GM23338 (cell line): ENCODE results near the gene UQCRC2. TPM values are rescaled to one million over a fixed set of nuclear protein-coding genes. Genes with fewer than 3 reads are reported as not detected.

Experiments
- ATAC-seq: fragments of 200-7000 bp; cut with Tn5 transposase; 3 replicates; pipeline ENCODE4 v1.9.1; 2020
- DNase-seq: peaks from one replicate; pipeline ENCODE4 v3.0.0-alpha.2; 2015; ENCODE audit warnings: low spot score
- H2AFZ ChIP-seq: fragments of 200-600 bp; sonication (generic); 2 replicates; pipeline ENCODE4 v1.8.0; 2016; ENCODE audit warnings: antibody characterized with exemption, mild to moderate bottlenecking, moderate library complexity
- H3F3A ChIP-seq: fragments of 200-600 bp; sonication (generic); replicated peaks from 2 replicates; pipeline ENCODE4 v1.8.0; 2017; ENCODE audit warnings: antibody characterized with exemption, mixed run types, low read depth
- H3K27ac ChIP-seq: fragments of 200-600 bp; sonication (generic); 2 replicates; pipeline ENCODE4 v1.6.1; 2016; ENCODE audit warnings: low read depth
- H3K27me3 ChIP-seq: fragments of 200-600 bp; sonication (generic); 2 replicates; pipeline ENCODE4 v1.8.0; 2016; ENCODE audit warnings: mild to moderate bottlenecking, mixed run types, moderate library complexity; ENCODE audit not compliant: insufficient read depth
- H3K36me3 ChIP-seq: fragments of 200-600 bp; sonication (generic); 2 replicates; pipeline ENCODE4 v1.8.0; 2016; ENCODE audit warnings: mild to moderate bottlenecking; ENCODE audit not compliant: insufficient read depth
- H3K4me1 ChIP-seq: fragments of 200-600 bp; sonication (generic); 2 replicates; pipeline ENCODE4 v1.8.0; 2016; ENCODE audit warnings: mild to moderate bottlenecking, moderate library complexity; ENCODE audit not compliant: insufficient read depth
- H3K4me2 ChIP-seq: fragments of 200-600 bp; sonication (generic); 2 replicates; pipeline ENCODE4 v1.7.1; 2017; ENCODE audit warnings: mixed run types
- H3K4me3 ChIP-seq: fragments of 200-600 bp; sonication (generic); 2 replicates; pipeline ENCODE4 v1.6.1; 2016; ENCODE audit warnings: mixed run types
- H3K79me2 ChIP-seq: fragments of 200-600 bp; sonication (generic); replicated peaks from 2 replicates; pipeline ENCODE4 v1.8.0; 2017; ENCODE audit warnings: mild to moderate bottlenecking; ENCODE audit not compliant: insufficient read depth
- H3K9me2 ChIP-seq: fragments of 200-600 bp; sonication (generic); 2 replicates; pipeline ENCODE4 v1.8.0; 2017; ENCODE audit not compliant: insufficient read depth
- H4K20me1 ChIP-seq: fragments of 200-600 bp; sonication (generic); replicated peaks from 2 replicates; pipeline ENCODE4 v1.8.0; 2017; ENCODE audit warnings: mild to moderate bottlenecking; ENCODE audit not compliant: insufficient read depth
- H3K27ac Mint-ChIP-seq: 2 replicates; pipeline ENCODE4 v1.8.0; 2020; ENCODE audit warnings: inconsistent platforms, mild to moderate bottlenecking, moderate library complexity, mixed read lengths
- H3K27me3 Mint-ChIP-seq: 3 replicates; pipeline ENCODE4 v1.8.0; 2022; ENCODE audit warnings: low read depth, mild to moderate bottlenecking, moderate library complexity, mixed read lengths, inconsistent platforms; ENCODE audit not compliant: insufficient read depth, poor library complexity
- H3K36me3 Mint-ChIP-seq: 3 replicates; pipeline ENCODE4 v1.8.0; 2021; ENCODE audit warnings: low read depth, mild to moderate bottlenecking, inconsistent platforms, moderate library complexity, mixed read lengths
- H3K4me1 Mint-ChIP-seq: 3 replicates; pipeline ENCODE4 v1.8.0; 2020; ENCODE audit warnings: mild to moderate bottlenecking, inconsistent platforms, mixed read lengths
- H3K4me3 Mint-ChIP-seq: 3 replicates; pipeline ENCODE4 v1.8.0; 2021; ENCODE audit warnings: moderate library complexity, mild to moderate bottlenecking, inconsistent platforms, mixed read lengths
- H3K9me3 Mint-ChIP-seq: 3 replicates; pipeline ENCODE4 v1.8.0; 2020; ENCODE audit warnings: moderate library complexity, mild to moderate bottlenecking, inconsistent platforms, mixed read lengths
- CREB1 ChIP-seq: fragments of 250-450 bp; sonication (Bioruptor Pico); IDR thresholded peaks from 2 replicates; pipeline ENCODE4 v1.5.0; 2020; ENCODE audit warnings: low read depth, mild to moderate bottlenecking, moderate library complexity
- EZH2phosphoT487 ChIP-seq: fragments of 200-600 bp; sonication (generic); IDR thresholded peaks from one replicate; pipeline ENCODE4 v1.8.1; 2018; ENCODE audit warnings: antibody characterized with exemption; ENCODE audit not compliant: unreplicated experiment
- JUNB ChIP-seq: IDR thresholded peaks from one replicate; pipeline ENCODE4 v1.6.1; 2016; ENCODE audit warnings: antibody characterized with exemption; ENCODE audit not compliant: unreplicated experiment
- POLR2AphosphoS5 ChIP-seq: IDR thresholded peaks from 2 replicates; pipeline ENCODE4 v1.6.1; 2016; ENCODE audit warnings: antibody characterized with exemption, low read depth
- REST ChIP-seq: IDR thresholded peaks from one replicate; pipeline ENCODE4 v1.6.1; 2018; ENCODE audit warnings: antibody characterized with exemption; ENCODE audit not compliant: unreplicated experiment
- STAT1 ChIP-seq: IDR thresholded peaks from one replicate; pipeline ENCODE4 v1.6.1; 2016; ENCODE audit warnings: antibody characterized with exemption; ENCODE audit not compliant: unreplicated experiment
- ZNF114 ChIP-seq: fragments of 250-450 bp; sonication (Bioruptor Pico); IDR thresholded peaks from 2 replicates; pipeline ENCODE4 v1.5.0; 2020; ENCODE audit warnings: mild to moderate bottlenecking, moderate library complexity
- ZNF331 ChIP-seq: fragments of 250-450 bp; sonication (Bioruptor Pico); IDR thresholded peaks from 2 replicates; pipeline ENCODE4 v1.5.0; 2020; ENCODE audit warnings: low read depth, mild to moderate bottlenecking, moderate library complexity
- polyA plus RNA-seq: library from polyadenylated mRNA; unstranded; fragments of >200 nt; fragmentation: Nextera tagmentation; extraction: Ambion mirVana; gene quantifications from 2 replicates; pipeline ENCODE4 v1.2.1, GENCODE V29; 2016
- total RNA-seq: library from RNA; depleted of rRNA; stranded (reverse); fragments of >200 nt; shearing (Covaris generic); gene quantifications from 2 replicates; pipeline ENCODE4 v1.2.3, GENCODE V29; 2014
- TF ChIP-seq, protein P1 (sequence below): fragments of 250-450 bp; sonication (Bioruptor Pico); IDR thresholded peaks from 2 replicates; pipeline ENCODE4 v1.5.0; 2020; ENCODE audit warnings: mild to moderate bottlenecking, moderate library complexity

The UQCRC2 gene
- total and polyA plus RNA-seq, 2 experiments from 2014 or later = 88.0 to 122 TPM

DNA sequence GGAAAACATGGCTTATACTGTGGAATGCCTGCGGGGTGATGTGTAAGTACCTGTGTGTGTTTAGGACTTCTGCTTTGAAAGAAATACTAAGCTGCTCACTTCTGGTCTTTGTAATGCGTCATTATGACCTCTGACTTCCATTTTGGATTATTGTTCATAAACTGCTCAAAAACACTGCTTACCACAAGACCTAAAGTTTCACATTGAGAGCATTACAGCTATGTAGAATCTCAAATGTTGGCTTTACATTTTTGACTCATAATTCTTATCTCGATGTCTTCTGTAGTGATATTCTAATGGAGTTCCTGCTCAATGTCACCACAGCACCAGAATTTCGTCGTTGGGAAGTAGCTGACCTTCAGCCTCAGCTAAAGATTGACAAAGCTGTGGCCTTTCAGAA, 9.3 kb downstream of the UQCRC2 start:
- H3F3A ChIP-seq = no peaks in the 10 kb centered on the region
- Mint-ChIP-seq H3K27ac (no peak overlapping the region), H3K9me3 (no peaks in the 10 kb centered on the region), H3K4me3 (no peak overlapping the region), H3K27me3 (no peaks in the 10 kb centered on the region), H3K36me3 (peaks cover 85% of the 10 kb centered on the region), H3K4me1 (no peaks in the 10 kb centered on the region)
- no peak overlapping the region for H3K27ac ChIP-seq
- H3K36me3 ChIP-seq = peaks cover 84% of the 10 kb centered on the region
- H4K20me1 ChIP-seq = peaks cover 5% of the 10 kb centered on the region; the same call in 1 of the 2 replicates
- DNase-seq (no peak), ATAC-seq (no peak)
- H3K79me2 ChIP-seq = no peaks in the 10 kb centered on the region
- TF ChIP-seq ZNF331 (CRISPR knock-in tag) (no peak), POLR2AphosphoS5 (no peak), CREB1 (no peak), EZH2phosphoT487 (no peak), JUNB (no peak), STAT1 (no peak), REST (no peak), ZNF114 (CRISPR knock-in tag) (no peak)
- TF ChIP-seq, protein P1, sequence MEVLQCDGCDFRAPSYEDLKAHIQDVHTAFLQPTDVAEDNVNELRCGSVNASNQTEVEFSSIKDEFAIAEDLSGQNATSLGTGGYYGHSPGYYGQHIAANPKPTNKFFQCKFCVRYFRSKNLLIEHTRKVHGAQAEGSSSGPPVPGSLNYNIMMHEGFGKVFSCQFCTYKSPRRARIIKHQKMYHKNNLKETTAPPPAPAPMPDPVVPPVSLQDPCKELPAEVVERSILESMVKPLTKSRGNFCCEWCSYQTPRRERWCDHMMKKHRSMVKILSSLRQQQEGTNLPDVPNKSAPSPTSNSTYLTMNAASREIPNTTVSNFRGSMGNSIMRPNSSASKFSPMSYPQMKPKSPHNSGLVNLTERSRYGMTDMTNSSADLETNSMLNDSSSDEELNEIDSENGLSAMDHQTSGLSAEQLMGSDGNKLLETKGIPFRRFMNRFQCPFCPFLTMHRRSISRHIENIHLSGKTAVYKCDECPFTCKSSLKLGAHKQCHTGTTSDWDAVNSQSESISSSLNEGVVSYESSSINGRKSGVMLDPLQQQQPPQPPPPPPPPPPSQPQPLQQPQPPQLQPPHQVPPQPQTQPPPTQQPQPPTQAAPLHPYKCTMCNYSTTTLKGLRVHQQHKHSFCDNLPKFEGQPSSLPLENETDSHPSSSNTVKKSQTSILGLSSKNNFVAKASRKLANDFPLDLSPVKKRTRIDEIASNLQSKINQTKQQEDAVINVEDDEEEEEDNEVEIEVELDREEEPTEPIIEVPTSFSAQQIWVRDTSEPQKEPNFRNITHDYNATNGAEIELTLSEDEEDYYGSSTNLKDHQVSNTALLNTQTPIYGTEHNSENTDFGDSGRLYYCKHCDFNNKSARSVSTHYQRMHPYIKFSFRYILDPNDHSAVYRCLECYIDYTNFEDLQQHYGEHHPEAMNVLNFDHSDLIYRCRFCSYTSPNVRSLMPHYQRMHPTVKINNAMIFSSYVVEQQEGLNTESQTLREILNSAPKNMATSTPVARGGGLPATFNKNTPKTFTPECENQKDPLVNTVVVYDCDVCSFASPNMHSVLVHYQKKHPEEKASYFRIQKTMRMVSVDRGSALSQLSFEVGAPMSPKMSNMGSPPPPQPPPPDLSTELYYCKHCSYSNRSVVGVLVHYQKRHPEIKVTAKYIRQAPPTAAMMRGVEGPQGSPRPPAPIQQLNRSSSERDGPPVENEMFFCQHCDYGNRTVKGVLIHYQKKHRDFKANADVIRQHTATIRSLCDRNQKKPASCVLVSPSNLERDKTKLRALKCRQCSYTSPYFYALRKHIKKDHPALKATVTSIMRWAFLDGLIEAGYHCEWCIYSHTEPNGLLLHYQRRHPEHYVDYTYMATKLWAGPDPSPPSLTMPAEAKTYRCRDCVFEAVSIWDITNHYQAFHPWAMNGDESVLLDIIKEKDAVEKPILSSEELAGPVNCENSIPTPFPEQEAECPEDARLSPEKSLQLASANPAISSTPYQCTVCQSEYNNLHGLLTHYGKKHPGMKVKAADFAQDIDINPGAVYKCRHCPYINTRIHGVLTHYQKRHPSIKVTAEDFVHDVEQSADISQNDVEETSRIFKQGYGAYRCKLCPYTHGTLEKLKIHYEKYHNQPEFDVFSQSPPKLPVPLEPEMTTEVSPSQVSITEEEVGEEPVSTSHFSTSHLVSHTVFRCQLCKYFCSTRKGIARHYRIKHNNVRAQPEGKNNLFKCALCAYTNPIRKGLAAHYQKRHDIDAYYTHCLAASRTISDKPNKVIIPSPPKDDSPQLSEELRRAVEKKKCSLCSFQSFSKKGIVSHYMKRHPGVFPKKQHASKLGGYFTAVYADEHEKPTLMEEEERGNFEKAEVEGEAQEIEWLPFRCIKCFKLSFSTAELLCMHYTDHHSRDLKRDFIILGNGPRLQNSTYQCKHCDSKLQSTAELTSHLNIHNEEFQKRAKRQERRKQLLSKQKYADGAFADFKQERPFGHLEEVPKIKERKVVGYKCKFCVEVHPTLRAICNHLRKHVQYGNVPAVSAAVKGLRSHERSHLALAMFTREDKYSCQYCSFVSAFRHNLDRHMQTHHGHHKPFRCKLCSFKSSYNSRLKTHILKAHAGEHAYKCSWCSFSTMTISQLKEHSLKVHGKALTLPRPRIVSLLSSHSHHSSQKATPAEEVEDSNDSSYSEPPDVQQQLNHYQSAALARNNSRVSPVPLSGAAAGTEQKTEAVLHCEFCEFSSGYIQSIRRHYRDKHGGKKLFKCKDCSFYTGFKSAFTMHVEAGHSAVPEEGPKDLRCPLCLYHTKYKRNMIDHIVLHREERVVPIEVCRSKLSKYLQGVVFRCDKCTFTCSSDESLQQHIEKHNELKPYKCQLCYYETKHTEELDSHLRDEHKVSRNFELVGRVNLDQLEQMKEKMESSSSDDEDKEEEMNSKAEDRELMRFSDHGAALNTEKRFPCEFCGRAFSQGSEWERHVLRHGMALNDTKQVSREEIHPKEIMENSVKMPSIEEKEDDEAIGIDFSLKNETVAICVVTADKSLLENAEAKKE (CRISPR knock-in tag) = no peak
- no peak overlapping the region for H3K4me3 ChIP-seq
- H3K4me2 ChIP-seq = no peak overlapping the region
- no peak overlapping the region for H2AFZ ChIP-seq
- H3K9me2 ChIP-seq = no peaks in the 10 kb centered on the region
- no peaks in the 10 kb centered on the region for H3K4me1 ChIP-seq
- H3K27me3 ChIP-seq = no peaks in the 10 kb centered on the region
